Measurements from ENCODE around the gene CTDSP2.

- TF ChIP-seq CTCF (IDR thresholded peaks at IDR 0.05) = no peak
- TF ChIP-seq POLR2A (IDR thresholded peaks at IDR 0.05) = no peak
These were observed 31.3 kb upstream of the CTDSP2 start for GRCh38 chr12:57877876-57878275.
